Right atrium auricular region (tissue), 2 donors: ENCODE data around the gene OAT. TPM values are rescaled to one million over a fixed set of nuclear protein-coding genes. Genes with fewer than 3 reads are reported as not detected.

Source experiments
- DNase-seq: peaks from one replicate; pipeline ENCODE4 v3.0.0-alpha.2; 2019; ENCODE audit warnings: low spot score
- H3K27ac ChIP-seq, 2 donors: fragments of 200-600 bp; sonication (generic); 1 replicate in 1 of 2; 2 replicates in 1 of 2; pipeline ENCODE4 v1.5.1; 2016 to 2019
- H3K27me3 ChIP-seq, 2 donors: fragments of 200-600 bp; sonication (generic); one replicate each; pipeline versions ENCODE4 v1.5.1 to v1.6.0; 2017 to 2019
- H3K36me3 ChIP-seq: fragments of 200-600 bp; sonication (generic); one replicate; pipeline ENCODE4 v1.5.1; 2016
- H3K4me1 ChIP-seq, 2 donors: fragments of 200-600 bp; sonication (generic); one replicate each; pipeline versions ENCODE4 v1.5.1 to v1.6.0; 2017 to 2019
- H3K4me3 ChIP-seq, 2 donors: fragments of 200-600 bp; sonication (generic); 1 replicate in 1 of 2; 2 replicates in 1 of 2; pipeline ENCODE4 v1.5.1; 2017 to 2019; ENCODE audit warnings: mild to moderate bottlenecking in 1 of 2, moderate library complexity in 1 of 2
- H3K9me3 ChIP-seq, 2 donors: fragments of 200-600 bp; sonication (generic); one replicate each; pipeline ENCODE4 v1.5.1; 2019
- total RNA-seq, 2 donors: library from RNA; depleted of rRNA; stranded (reverse); fragments of >200 nt; gene quantifications; one replicate each; pipeline ENCODE4 v1.1.0, GENCODE V29; 2016
- TF ChIP-seq, protein P1 (sequence below), 2 donors: fragments of 200-600 bp; sonication (generic); IDR thresholded peaks; one replicate each; pipeline ENCODE4 v1.5.1; 2019; ENCODE audit warnings: antibody characterized with exemption in 2 of 2

OAT gene
- total RNA-seq, 2 donors from 2014 or later: 42.1 to 49.8 TPM

DNA sequence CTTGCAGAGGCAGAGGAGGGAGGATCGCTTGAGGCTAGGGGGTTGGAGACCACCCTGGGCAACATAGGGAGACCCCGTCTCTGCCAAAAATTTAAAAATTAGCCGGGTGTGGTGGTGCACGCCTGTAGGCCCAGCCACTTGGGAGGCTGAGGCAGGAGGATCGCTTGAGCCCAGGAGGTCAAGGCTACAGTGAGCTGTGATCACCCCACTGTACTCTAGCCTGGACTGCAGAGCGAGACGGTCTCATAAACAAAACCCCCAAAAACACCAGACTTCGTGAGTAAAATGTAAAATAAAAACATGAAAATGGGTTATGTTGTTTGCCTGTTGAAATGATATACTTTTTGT lies 43.6 kb upstream of the OAT start:
- Histone ChIP-seq H3K9me3 (no peaks in the 10 kb centered on the region), H3K27ac (peak overlapping the region; percentile 82 to 90), H3K27me3 (no peaks in the 10 kb centered on the region), H3K4me1 (peaks cover 0 to 22% of the 10 kb centered on the region in 2 donors), H3K36me3 (no peaks in the 10 kb centered on the region), H3K4me3 (peak overlapping the region; percentile 68 to 71)
- DNase-seq: no peak
- TF ChIP-seq, protein P1, sequence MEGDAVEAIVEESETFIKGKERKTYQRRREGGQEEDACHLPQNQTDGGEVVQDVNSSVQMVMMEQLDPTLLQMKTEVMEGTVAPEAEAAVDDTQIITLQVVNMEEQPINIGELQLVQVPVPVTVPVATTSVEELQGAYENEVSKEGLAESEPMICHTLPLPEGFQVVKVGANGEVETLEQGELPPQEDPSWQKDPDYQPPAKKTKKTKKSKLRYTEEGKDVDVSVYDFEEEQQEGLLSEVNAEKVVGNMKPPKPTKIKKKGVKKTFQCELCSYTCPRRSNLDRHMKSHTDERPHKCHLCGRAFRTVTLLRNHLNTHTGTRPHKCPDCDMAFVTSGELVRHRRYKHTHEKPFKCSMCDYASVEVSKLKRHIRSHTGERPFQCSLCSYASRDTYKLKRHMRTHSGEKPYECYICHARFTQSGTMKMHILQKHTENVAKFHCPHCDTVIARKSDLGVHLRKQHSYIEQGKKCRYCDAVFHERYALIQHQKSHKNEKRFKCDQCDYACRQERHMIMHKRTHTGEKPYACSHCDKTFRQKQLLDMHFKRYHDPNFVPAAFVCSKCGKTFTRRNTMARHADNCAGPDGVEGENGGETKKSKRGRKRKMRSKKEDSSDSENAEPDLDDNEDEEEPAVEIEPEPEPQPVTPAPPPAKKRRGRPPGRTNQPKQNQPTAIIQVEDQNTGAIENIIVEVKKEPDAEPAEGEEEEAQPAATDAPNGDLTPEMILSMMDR (IDR thresholded peaks at IDR 0.05): no peak

DNA sequence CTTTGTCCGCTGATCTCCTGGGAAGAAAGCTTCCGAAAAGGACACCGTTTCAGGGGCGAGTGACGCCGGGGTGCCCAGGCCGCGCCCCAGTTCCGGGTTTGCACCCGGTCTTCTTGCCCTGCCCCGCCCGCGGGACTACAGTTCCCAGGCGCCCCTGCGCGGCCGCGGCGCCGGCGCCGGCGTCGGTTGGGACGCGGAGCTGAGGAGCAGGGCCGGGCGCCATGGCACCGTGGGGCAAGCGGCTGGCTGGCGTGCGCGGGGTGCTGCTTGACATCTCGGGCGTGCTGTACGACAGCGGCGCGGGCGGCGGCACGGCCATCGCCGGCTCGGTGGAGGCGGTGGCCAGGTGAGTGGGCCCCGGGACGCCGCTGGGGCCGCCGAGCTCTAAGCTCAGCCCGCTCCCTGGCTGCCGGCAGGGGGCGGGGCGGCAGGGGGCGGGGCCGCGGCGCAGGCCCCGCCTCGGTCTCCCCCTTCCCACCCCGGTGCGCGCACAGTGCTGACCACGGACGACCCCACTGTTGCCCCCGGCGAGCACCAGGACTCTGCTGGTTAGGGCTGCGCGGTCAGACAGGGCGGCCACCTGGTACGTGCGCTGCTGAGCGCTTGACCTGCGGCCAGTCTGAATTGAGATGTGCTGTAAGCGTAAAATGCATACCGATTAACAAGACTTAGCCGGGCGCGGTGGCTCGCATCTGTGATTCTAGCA lies 43.1 kb upstream of the OAT start, which contains the start of gene LHPP:
TSS of gene LHPP (plus strand) at position 182 of the 706 bp plus-strand sequence. CDS start at position 222, 40 bp downstream.
- TF ChIP-seq, protein P1 (IDR thresholded peaks at IDR 0.05): peak; percentile 67 to 74
- peak within 1 kb of the TSS; percentile 68 to 71 for H3K4me3 ChIP-seq
- H3K36me3 ChIP-seq: no peaks in the 10 kb centered on the region
- peak within 1 kb of the TSS; percentile 82 to 90 for H3K27ac ChIP-seq
- H3K27me3 ChIP-seq: no peaks in the 10 kb centered on the region
- H3K4me1 ChIP-seq: peaks cover 0 to 22% of the 10 kb centered on the region in 2 donors
- H3K9me3 ChIP-seq: no peaks in the 10 kb centered on the region
- DNase-seq: peak; percentile 77

DNA sequence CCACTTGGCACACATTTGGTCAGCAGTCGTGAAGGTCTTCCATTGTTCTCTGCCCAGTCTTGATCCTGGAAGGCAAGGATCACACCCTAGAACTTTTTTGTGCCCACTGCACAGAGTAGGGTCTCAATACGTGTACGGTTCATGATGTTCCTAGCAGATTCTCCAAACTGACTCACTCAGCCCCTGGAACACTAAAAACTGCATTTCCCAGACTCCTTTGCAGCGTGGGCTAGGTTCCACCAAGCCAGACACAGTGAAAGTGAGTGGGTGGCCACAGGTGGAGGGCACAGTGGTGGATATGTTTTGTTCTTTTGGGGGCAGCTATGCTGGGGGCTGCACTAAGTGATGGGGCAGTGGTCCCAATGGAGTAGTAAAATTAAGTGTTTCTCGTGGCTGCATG lies 41.4 kb upstream of the OAT start:
- no peaks in the 10 kb centered on the region for H3K27me3 ChIP-seq
- TF ChIP-seq, protein P1 (IDR thresholded peaks at IDR 0.05): no peak
- H3K36me3 ChIP-seq: no peaks in the 10 kb centered on the region
- DNase-seq: no peak
- peaks cover 0 to 22% of the 10 kb centered on the region in 2 donors for H3K4me1 ChIP-seq
- no peaks in the 10 kb centered on the region for H3K9me3 ChIP-seq
- H3K27ac ChIP-seq: no peak overlapping the region
- no peak overlapping the region for H3K4me3 ChIP-seq

DNA sequence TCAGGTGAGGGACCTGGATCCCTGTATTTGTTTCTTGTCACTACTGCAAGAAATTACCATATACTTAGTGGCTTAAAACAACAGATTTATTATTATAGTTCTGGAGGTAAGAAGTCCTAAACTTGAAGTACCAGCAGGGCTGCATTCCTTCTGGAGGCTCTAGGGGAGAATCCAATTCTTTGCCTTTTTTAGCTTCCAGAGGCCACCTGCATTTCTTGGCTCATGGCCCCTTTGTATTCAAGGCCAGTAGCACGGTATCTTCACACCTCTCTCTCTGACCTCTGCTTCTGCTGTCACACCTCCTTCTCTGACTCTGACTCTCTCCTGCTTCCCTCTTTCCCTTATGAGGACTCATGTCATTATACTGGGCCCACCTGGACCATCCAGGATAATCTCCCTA lies 40.7 kb upstream of the OAT start:
- no peaks in the 10 kb centered on the region for H3K9me3 ChIP-seq
- no peaks in the 10 kb centered on the region for H3K27me3 ChIP-seq
- H3K36me3 ChIP-seq: no peaks in the 10 kb centered on the region
- no peak overlapping the region for H3K4me3 ChIP-seq
- DNase-seq: no peak
- no peak overlapping the region for H3K27ac ChIP-seq
- TF ChIP-seq, protein P1 (IDR thresholded peaks at IDR 0.05): no peak
- H3K4me1 ChIP-seq: peaks cover 0 to 15% of the 10 kb centered on the region in 2 donors

DNA sequence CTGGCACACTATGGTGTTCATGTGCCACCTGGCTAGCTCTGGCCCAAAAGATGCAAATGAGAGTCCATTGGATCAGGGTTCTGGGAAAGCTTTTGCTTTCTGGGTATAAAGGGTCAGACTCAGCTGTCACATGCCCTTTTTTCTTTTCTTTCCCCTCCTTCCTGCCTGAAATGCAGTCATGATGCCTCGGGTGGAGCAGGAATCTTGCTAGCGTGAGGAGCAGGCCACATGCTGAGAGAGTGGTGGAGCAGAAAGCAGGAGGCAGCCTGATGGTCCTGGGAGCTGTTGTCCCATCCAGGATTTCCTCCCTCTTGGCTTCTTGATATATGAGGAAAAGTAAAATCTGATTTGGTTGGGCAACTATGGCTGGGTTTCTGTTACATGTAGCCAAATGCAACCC lies 40.2 kb upstream of the OAT start:
- TF ChIP-seq, protein P1 (IDR thresholded peaks at IDR 0.05): no peak
- DNase-seq: no peak

DNA sequence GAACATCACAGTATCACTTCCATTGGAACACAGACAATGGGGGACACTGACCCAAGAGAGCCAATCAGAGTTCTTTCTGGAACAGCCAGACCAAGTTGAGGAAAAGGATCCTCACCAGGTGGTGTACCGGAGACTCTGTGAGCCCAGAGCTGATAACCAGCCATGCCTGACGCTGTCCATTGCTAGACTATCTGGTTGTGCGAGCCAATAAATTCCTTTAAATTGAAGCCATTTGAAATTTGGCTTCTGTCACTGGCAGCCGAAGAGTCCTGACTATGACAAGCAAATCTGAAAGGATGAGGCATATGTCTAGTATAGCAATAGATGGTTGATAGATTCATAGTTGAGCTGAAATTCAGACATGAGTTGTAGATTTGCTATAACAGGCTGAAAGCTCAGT lies 39.8 kb upstream of the OAT start:
- no peaks in the 10 kb centered on the region for H3K36me3 ChIP-seq
- TF ChIP-seq, protein P1 (IDR thresholded peaks at IDR 0.05): no peak
- no peak for DNase-seq
- H3K4me3 ChIP-seq: no peak overlapping the region
- peaks cover 0 to 10% of the 10 kb centered on the region in 2 donors for H3K4me1 ChIP-seq
- no peak overlapping the region for H3K27ac ChIP-seq
- H3K27me3 ChIP-seq: no peaks in the 10 kb centered on the region
- H3K9me3 ChIP-seq: no peaks in the 10 kb centered on the region

More for the DNA sequence above, 40.2 kb upstream of the OAT start:
- no peaks in the 10 kb centered on the region for H3K27me3 ChIP-seq
- H3K4me3 ChIP-seq: no peak overlapping the region
- H3K27ac ChIP-seq: no peak overlapping the region
- peaks cover 0 to 10% of the 10 kb centered on the region in 2 donors for H3K4me1 ChIP-seq
- H3K36me3 ChIP-seq: no peaks in the 10 kb centered on the region
- H3K9me3 ChIP-seq: no peaks in the 10 kb centered on the region
